SIG-M5 treated with dmso at 0.1 percent for 504 hours (cell line): ENCODE results near the gene TTC9.

Experiments
- DNase-seq: peaks from one replicate; lab custom pipeline; 2025; ENCODE audit not compliant: unreplicated experiment; lab: John Stamatoyannopoulos, UW

The TTC9 gene

DNA sequence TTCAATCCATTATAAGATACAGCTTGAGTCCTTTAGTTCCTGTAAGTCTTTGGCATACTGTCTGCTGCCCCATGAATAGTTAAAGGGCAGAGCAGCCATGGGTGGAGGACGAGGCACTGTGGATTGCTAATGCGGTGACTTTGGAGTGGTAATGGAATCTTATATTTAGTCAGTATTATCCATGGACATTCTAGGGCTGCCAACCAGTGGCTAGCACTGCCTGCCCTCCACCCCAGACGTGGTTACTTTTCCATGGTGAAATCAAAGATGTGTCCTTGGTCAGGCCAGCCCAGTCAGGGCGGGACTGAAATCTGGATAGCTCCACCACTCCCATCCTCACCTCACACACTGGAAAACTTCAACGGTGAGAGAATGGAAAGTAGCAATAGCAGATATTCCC, 2.3 kb downstream of the TTC9 start:
- no peak for DNase-seq

DNA sequence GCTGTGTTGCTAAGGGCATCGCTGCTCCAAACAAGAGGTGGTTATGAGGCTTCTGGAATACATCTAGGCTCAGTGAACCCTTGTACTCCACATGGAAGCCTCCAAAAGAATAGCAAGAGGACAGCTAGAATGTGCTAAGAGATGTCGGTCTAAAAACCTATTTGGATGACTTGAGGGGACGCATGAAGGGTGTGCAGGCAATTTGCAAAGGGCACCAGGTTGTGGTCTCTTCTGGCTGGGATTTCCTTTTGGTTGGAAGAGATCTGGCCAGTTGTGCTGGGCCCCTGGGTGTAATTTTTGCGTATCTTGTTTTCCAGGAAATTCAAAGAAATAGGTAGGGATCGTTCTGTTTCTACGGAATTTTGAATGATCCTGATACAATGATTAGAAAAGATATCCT, 4.2 kb downstream of the TTC9 start:
- no peak for DNase-seq

DNA sequence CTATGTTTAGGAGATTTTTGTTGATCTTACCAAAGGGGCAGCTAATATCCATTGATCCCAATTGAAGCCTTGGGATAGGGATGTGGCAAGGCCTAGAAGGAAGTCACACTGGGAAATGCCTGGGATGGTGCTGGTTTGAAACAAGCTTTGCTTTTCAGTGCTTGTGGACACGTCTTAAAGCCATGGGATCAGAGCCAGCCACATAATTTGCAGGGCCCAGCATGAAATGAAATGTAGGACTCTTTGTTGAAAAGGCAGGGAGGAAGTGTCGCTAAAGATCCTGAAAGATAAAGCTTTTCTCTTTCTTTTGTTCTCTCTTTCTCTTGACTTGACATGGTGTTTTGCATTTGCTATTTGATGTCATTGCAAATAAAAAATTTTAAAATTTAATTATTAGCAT, 5.0 kb downstream of the TTC9 start:
- no peak for DNase-seq

DNA sequence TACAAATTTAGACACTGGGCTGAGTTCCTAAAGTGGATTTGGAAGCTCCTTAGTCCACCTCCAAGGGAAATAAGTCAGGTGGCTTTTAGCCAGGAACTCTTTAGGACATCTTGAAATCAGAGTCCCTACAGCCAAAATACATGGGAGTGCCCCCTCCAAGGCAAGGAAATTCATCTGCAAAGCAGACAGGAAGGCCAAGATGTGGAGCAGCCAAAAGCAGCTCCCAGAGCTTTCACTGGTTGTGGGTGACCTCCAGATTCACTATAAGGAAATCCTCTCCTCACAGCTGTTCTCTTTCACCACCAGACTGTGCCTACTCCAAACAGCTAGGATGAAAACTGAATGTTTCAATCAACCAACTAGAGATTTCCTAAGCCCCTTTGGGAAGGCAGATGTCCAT, 6.6 kb downstream of the TTC9 start:
- DNase-seq = no peak

DNA sequence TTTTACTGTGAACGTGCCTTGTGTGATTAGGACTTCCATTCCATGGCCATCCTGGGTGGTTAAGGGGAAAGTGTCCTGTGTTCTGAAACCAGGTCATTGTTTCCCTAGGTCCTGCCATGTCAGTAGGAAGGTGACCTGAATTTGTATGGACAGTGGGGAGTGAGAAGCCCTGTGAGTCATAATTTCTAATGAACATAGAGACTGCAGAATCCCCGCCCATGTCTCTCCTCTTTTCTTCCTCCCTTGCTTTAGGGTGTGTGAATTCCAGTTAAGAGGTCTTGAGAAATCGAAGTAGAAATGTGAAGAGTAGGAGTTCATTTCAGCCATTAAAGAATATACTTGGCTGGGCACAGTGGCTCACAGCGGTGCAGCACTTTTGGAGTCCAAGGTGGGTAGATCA, 8.1 kb downstream of the TTC9 start:
- no peak for DNase-seq

DNA sequence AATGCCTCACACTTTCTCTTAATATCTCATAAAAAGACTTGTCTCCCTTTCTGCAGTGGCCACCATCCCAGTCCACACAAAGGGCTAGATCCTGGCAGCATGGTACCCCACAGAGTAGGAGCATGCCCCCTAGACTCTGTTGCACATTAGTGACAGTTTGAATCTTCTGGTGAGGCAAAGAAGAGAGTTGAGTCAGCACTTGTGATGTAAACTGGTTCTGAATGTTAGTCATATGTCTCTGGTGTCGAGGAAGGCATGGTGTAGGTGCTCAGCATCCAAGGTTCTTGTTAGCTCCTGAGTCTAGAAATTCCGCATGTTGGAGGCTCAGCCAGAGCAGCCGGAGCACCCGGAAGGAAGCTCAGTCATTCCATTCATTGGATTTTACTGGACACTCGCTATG, 9.8 kb downstream of the TTC9 start:
- DNase-seq = no peak

DNA sequence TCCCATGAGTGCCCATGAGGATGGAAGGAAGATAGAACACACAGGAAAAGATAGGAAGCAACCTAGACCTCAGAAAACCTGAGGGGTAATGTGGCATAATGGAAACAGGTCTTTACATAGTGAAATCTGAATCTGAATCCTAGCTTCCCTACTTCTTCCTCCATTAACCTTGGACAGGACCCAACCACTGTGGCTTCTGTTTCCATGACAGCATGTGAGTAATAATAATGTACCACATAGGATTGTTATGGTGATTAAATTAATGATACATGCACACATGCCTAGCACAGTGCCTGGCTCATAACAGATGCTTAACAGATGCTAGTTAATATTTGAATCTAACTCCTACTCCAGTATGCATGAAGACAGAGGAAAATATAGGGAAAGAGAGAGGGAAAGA, 11.2 kb downstream of the TTC9 start:
- DNase-seq = no peak

DNA sequence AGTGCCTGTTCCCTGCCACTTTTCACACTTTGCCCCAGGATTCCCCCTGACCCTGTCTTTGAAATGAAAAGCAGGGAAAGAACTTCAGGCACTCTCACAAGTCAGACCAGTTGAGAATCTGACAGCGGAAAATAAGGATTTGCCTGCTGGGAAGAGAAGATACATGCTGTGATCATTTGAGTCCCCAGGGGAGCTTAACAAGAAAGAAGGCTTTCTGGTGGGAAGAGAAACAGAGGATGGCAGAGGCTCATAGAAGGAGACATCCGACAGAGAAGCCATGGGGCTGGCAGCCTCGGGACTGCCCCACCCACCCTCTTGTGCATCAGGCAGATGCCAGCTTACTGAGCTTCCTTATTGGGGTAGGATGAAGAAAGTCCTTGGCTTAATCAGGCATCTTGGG, 11.9 kb downstream of the TTC9 start:
- no peak for DNase-seq

DNA sequence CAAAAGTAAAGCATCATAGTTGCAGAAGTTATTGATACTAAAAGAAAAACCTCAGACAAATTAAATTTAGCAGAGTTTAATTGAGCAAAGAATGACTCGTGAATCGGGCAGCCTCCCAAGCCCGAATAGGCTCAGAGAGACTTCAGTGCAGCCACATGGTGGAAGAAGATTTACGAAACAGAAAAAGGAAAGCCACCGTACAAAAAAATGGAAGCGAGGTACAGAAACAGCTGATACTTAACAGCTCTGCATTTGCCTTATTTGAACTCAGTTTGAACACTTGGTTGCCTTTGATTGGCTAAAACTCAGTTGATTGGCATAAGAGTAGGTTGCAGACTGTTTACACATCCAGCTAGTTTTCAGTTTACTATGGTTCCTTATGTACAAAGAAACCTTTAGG, 12.9 kb downstream of the TTC9 start:
- no peak for DNase-seq

DNA sequence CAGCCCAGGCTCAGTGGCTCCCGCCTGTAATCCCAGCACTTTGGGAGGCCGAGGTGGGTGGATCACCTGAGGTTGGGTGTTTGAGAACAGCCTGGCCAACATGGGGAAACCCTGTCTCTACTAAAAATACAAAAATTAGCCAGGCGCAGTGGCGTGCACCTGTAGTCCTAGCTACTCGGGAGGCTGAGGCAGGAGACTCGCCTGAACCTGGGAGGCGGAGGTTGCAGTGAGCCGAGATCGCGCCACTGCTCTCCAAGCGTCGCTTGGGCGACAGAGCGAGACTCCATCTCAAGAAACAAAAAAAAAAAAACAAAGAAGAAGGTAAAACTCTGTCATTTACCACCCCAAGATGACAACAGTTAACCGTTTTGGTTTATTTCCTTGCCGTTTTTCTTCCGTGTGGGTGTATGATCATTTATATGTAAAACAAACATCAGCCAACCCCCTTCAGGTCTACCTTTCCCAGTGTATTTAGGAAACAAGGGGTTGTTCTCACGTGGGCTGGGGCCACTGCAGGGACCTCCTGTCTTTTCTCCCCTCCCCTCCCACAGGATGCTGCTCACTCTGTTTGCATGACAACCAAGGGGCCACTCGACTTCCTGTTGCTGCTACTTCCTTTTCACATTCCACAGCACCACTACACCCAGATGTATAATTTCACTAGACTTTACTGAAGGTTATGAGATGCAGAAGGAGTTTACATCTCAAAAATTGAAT, 13.6 kb downstream of the TTC9 start:
- DNase-seq = peak; percentile 68

DNA sequence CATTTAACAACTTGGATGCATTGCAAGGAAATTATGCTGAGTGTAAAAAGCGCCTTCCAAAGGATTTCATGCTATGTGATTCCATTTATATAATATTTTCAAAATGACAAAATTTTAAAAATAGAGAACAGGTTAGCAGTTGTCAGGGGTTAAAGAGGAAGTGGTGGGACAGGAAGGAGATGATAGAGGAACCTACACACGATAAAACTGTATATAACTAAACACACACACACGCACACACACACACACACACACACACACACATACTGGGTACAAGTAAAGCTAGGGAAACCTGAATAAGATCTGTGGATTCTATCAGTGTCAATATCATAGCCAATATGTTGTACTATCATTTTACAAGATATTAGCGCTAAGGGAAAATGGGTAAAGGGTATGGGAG, 17.2 kb downstream of the TTC9 start:
- peak; percentile 32 for DNase-seq

DNA sequence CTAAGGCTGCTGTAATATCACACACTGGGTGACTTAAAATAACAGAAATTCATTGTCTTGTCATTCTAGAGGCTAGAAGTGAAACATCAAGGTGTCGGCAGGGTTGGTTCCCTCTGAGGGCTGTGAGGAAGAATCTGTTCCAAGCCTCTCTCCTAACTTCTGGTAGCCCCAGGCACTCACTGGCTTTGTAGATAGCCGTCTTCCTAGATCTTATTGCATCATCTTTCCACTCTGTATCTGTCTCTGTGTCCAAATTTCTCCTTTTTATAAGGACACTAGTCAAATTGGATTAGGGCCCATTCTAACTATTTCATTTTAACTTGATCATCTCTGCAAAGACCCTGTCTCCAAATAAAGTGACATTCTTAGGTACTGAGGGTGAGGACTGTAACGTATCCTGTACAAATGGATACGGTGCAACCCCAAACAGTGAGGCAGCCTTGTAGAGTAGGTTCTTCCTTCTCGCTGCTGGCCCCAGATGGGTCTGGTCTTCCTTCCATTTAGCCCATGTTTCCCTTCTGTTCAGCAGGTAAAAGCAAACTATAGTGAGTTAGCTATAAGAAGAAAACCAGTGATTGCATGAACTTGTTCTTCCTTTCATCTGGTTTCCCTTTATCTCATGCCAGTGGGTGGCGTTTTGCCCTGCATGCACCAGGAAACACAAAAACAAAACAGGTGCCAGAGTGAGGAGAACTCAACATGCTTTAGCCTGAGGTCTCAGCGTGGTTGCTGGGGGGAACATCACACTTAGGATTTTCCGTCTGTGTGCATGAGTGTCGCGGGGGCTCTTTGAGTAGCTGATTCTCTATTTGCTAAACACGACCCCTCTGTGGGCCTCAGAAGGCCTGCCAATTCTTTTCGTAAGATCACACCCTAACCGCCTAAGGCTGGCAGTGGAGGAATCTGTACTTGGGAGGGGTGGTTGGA, 19.5 kb downstream of the TTC9 start:
- no peak for DNase-seq

DNA sequence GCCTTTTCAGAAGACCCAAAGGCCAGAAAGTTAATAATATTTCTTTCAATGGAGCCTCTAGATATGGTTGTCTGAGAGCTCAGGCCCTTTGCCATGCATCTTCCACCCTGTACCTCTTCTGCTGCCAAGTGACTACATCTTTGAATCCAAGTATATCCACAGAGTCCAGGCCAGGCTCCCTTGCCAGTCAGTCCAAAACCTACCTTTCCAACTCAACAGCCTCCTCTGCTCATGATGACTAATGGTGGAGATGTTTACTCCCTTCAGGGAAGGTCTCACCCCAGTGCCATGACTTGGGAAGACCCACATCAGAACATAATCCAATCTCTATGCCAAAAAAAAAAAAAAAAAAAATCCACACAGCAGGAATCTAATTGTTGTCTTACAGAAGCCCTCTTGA, 20.4 kb downstream of the TTC9 start:
- no peak for DNase-seq

DNA sequence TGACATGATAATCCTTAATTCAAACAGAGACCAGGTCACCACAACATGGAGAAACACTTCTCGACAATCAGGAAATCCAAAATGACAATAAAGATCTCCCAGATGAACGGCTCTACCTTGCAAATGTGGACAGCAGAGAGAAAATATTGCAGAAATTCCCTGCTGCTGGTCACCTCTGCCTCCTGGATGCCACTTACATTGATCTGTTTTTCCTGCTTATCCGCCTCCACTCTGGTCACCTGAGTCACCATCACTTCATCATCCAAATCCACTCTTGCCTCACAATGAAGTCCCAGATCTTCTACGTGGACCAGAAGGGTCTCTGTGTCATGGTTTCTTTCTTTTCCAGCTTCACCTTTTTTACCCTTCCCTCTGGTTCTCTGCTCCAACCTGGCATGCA, 21.1 kb downstream of the TTC9 start:
- DNase-seq = no peak

DNA sequence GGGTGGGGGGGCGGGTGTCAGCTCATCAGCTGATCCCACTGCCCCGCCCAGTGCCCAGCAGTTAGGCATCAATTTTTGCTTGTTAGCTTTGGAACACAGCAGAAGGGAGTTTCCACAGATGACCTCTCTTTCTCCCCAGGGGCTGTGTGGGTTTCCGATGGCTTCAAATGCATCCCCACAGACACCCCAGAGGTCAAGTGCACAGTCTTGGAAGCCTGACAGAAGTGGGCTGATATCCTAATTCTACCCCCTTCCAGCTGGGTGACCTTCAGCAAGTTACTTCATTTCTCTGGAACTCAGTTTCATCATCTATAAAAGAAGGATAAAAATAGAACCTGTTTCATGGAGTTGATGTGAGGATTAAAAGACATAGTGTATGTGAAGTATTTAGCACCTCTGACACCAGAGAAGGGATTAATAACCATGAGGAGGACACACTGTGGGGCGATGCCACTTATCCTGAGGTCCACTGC, 22.0 kb downstream of the TTC9 start:
- DNase-seq = no peak

DNA sequence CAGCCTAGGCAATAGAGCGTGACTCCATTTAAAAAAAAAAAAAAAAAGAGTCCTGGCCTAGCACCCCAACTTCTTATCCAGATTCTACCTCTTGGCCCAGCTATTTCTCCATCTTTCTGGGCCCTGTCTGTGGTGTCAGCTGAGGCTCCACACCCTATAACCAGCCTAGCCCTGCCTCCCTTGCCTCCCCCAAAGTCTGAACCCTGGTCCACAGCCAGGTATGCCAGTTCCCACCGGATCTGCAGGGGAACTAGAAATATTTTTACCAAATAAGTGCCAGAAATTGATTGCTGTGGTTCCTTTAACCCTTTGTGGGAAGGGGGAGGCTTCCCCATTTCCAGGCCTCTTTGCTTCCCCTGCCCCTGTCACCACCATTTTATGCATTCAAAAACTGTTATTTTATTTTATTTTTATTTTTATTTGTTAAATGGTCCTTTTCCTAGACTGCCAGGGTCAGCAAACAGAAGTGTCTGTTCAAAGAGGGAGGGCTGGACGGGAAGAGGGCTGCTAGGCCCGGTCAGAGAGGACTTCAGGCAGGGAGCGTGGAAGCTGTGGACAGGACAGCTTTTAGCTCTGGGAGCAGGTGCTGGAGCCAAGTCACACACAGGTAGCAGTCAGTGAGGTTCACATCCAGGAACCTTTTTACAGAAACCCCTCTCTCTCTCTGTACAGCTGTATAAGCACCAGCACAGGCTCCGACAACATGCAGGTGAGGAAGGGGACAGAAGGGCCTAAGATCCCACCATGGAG, 23.2 kb downstream of the TTC9 start:
- DNase-seq = peak; percentile 7

DNA sequence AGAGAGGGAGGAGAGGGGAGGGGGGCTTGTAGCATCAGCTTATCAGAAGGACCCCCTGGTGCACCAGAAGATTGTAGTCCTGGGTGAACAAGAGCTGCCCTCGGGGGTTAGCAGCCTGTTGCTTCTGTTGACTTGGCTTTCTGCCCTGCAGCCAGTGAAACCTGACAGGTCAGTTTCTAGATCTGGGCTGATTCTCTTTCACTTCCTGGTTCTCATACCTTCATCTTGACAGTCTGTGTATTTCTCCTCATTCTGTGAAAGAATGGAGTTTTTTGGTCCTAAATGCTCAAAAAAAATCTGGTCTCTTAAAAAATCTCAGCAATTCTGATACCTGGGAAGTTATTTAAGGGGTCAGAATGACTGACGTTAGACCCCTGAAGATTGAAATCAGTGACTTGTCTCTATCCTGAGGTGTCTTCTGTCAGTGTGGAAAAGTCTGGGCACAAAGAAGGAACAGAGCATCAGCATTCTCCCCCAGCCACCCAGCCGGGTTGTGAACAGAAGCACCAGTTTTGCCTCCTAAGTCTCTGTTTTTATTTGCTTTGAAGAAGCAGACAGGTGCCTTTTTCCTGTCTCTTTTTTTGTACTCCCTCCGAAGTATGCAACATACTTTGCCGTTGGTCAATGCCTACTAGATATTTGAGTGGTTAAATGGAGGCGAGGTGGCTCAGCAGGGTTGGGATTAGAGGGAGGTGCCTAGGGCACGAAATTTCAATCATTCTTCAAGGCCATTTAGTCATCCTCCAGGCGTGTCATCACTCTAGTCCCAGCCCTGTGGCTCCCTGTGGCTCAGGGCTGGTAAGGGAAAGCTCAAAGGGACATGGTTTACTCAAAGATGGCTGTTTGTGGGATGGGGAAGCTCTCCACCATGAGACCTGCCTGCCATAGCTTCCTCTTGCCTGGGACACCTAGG, 24.0 kb downstream of the TTC9 start:
- DNase-seq = peak; percentile 80

DNA sequence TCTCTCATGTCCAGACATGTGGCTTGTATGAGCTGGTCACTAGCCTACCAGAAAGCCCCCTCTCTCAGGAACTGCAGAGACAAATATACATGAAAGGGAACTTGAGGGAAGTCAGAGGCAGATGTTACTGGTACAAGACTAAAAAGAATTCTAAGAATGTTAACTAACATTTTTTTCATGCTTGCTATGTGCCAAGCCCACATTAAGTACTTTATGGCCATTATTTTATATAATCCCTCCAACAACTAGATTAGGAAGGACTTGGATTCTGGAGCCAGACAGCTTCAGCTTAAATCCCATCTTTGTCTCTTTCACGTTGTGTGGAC, 24.6 kb downstream of the TTC9 start:
- DNase-seq = no peak

DNA sequence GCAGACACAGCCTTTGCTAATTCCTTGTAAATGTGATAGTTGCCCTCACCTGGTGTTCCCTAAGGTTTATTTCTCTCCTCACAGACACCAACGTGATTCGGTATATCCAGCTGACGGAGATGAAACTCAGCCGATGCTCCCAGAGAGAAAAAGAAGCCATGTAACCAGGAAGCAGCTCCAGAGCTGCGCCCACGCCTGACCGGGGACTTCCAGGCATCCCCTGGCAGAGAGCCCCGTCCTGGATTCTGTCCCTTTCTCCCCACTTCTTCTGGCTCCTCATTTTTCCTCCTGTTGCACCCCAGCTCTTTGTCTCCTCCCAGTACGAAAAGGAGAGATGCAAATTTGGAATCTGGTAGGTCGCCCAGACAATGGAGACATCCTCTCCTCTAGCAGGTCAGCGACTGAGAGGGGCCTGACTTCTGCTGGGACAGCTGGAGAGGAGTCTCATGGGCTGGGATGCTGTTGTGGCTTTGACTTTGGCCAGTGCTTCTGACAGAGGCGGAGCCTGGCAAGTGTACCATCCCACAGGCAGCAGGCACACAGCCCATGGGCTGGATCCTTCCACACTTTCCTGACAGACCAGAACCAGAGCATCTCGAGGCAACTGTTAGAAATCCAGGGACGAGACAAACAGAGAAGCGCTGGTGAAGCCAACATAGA, 29.4 kb downstream of the TTC9 start:
- DNase-seq = no peak
